DND-41 (cell line): ENCODE measurements around the gene PUM1.

Source experiments
- EZH2 ChIP-seq: IDR thresholded peaks from 3 replicates; pipeline ENCODE4 v1.6.1; 2012; ENCODE audit warnings: borderline replicate concordance, low read depth, mild to moderate bottlenecking, moderate library complexity, low read length, inconsistent platforms; ENCODE audit not compliant: severe bottlenecking
- TF ChIP-seq, protein P1 (sequence below): IDR thresholded peaks from 2 replicates; pipeline ENCODE4 v1.5.1; 2012; ENCODE audit warnings: borderline replicate concordance, low read length, moderate library complexity, mild to moderate bottlenecking; ENCODE audit not compliant: poor library complexity, severe bottlenecking; ENCODE audit errors: extremely low read depth

DNA sequence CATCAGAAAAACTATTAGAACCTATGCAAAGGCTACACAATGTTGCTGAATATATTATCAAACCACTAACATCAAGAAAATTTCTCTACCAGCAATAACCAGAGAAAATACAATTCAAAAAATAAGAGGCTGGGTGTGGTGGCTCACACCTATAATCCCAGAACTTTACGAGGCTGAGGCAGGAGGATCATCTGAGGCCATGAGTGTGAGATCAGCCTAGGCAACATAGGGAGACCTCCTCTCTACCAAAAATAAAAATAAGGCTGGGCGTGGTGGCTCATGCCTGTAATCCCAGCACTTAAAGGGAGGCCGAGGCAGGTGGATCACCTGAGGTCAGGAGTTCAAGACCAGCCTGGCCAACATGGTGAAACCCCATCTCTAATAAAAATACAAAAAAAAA, 16.9 kb upstream of the PUM1 start:
- TF ChIP-seq, protein P1, sequence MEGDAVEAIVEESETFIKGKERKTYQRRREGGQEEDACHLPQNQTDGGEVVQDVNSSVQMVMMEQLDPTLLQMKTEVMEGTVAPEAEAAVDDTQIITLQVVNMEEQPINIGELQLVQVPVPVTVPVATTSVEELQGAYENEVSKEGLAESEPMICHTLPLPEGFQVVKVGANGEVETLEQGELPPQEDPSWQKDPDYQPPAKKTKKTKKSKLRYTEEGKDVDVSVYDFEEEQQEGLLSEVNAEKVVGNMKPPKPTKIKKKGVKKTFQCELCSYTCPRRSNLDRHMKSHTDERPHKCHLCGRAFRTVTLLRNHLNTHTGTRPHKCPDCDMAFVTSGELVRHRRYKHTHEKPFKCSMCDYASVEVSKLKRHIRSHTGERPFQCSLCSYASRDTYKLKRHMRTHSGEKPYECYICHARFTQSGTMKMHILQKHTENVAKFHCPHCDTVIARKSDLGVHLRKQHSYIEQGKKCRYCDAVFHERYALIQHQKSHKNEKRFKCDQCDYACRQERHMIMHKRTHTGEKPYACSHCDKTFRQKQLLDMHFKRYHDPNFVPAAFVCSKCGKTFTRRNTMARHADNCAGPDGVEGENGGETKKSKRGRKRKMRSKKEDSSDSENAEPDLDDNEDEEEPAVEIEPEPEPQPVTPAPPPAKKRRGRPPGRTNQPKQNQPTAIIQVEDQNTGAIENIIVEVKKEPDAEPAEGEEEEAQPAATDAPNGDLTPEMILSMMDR: no peak
- TF ChIP-seq EZH2: no peak
